GM12892 (cell line): ENCODE measurements around the gene KRT72.

Source experiments
- POLR2A ChIP-seq: IDR thresholded peaks from 2 replicates; pipeline ENCODE4 v1.6.1; 2011; ENCODE audit warnings: low read depth, low read length, control low read depth
- POLR2AphosphoS5 ChIP-seq: IDR thresholded peaks from 2 replicates; pipeline ENCODE4 v1.6.1; 2011; ENCODE audit warnings: low read depth, low read length, control low read depth
- TAF1 ChIP-seq: IDR thresholded peaks from 2 replicates; pipeline ENCODE4 v1.6.1; 2011; ENCODE audit warnings: low read depth, mild to moderate bottlenecking, control low read depth, low read length, borderline replicate concordance

GRCh38 chr12:52579468-52580465, 21.5 kb downstream of the KRT72 start:
- TF ChIP-seq POLR2A (no peak), POLR2AphosphoS5 (no peak), TAF1 (no peak)
